ENCODE results near the gene ARHGAP22. TPM values are rescaled to one million over a fixed set of nuclear protein-coding genes. Genes with fewer than 3 reads are reported as not detected.

ARHGAP22 gene
- polyA plus RNA-seq, 1 of the 3 experiments (the other 2 are of a cell fraction) = 12.4 TPM

- no peak for DNase-seq
- H2AFZ ChIP-seq (ENCODE audit: low read depth) = no peak overlapping the region
- peak overlapping the region in 1 of 2 experiments; percentile 87; a peak in 1 of 4 replicates for H3K27ac ChIP-seq (ENCODE audit: low read depth in 2 of 2, low read length in 1 of 2)
- CTCF ChIA-PET = interaction anchor here (1.0 to 7.5 kb wide), 5 partner anchors 8 to 68 kb away, joined by 3 to 27 read pairs (median 4); no protein-coding TSS in a partner anchor
- H3K36me3 ChIP-seq (replicated peaks in 1 of 2; ENCODE audit: control insufficient read depth in 1 of 2, insufficient read depth in 2 of 2, low read length in 1 of 2) = peaks cover 0 to 52% of the 10 kb centered on the region in 2 experiments
- H3F3A ChIP-seq (replicated peaks; ENCODE audit: insufficient read depth) = peaks cover 22% of the 10 kb centered on the region
- H3K4me1 ChIP-seq (ENCODE audit: control insufficient read depth in 1 of 2, insufficient read depth in 2 of 2, low read depth in 1 of 2, low read length in 1 of 2) = peaks cover 0 to 28% of the 10 kb centered on the region in 2 experiments; a peak in 3 of 4 replicates
- no peaks in the 10 kb centered on the region for H3K27me3 ChIP-seq (ENCODE audit: insufficient read depth)
- H3K9me2 ChIP-seq = no peaks in the 10 kb centered on the region
- no peak overlapping the region; the same call in 1 of the 2 replicates for H3K4me2 ChIP-seq
- TF ChIP-seq POLR2AphosphoS5 (IDR thresholded peaks at IDR 0.05; ENCODE audit: low read depth, low read length) (no peak), SMC3 (IDR thresholded peaks at IDR 0.05; ENCODE audit: low read depth, low read length) (no peak), RAD21 (IDR thresholded peaks at IDR 0.05; ENCODE audit: low read length) (no peak), FOSL2 (IDR thresholded peaks at IDR 0.05; ENCODE audit: borderline replicate concordance, low read depth) (no peak)
- no peak overlapping the region for H3K9ac ChIP-seq
- H3K9me3 ChIP-seq = no peaks in the 10 kb centered on the region
- H4K20me1 ChIP-seq (ENCODE audit: insufficient read depth) = no peaks in the 10 kb centered on the region
- peaks cover 93% of the 10 kb centered on the region for H3K79me2 ChIP-seq (ENCODE audit: insufficient read depth)
- H3K4me3 ChIP-seq (ENCODE audit: low read depth in 2 of 2, low read length in 1 of 2) = no peak overlapping the region
- WGBS (ENCODE audit: low lambda C conversion rate) = 88% methylated on average over 3 of the region's 3 CpGs
- POLR2A ChIA-PET = interaction anchor here (1.0 kb wide), 1 partner anchor 8 kb away, joined by 3 read pairs; no protein-coding TSS in a partner anchor
These were observed 17.1 kb downstream of the ARHGAP22 start for GRCh38 chr10:48587819-48588218.

- H3K36me3 ChIP-seq (replicated peaks in 1 of 2; ENCODE audit: control insufficient read depth in 1 of 2, insufficient read depth in 2 of 2, low read length in 1 of 2) = peaks cover 0 to 59% of the 10 kb centered on the region in 2 experiments
- POLR2A ChIA-PET = no interaction called here
- no peaks in the 10 kb centered on the region for H3K27me3 ChIP-seq (ENCODE audit: insufficient read depth)
- no peaks in the 10 kb centered on the region for H3K9me2 ChIP-seq
- no peak for DNase-seq
- no peak overlapping the region for H2AFZ ChIP-seq (ENCODE audit: low read depth)
- H3F3A ChIP-seq (replicated peaks; ENCODE audit: insufficient read depth) = peaks cover 22% of the 10 kb centered on the region
- WGBS (ENCODE audit: low lambda C conversion rate) = 80% methylated on average over 2 of the region's 2 CpGs
- no peak overlapping the region for H3K4me3 ChIP-seq (ENCODE audit: low read depth in 2 of 2, low read length in 1 of 2)
- no peaks in the 10 kb centered on the region for H3K9me3 ChIP-seq
- H3K9ac ChIP-seq = no peak overlapping the region
- CTCF ChIA-PET = interaction anchor here (1.0 to 7.5 kb wide), 3 partner anchors 13 to 69 kb away, joined by 4 to 27 read pairs (median 21); no protein-coding TSS in a partner anchor
- no peak for TF ChIP-seq TEAD4 (IDR thresholded peaks at IDR 0.05; ENCODE audit: borderline replicate concordance, insufficient read depth)
- no peak for TF ChIP-seq FOXJ3 (CRISPR knock-in tag; IDR thresholded peaks at IDR 0.05)
- no peak overlapping the region for H3K27ac ChIP-seq (ENCODE audit: low read depth in 2 of 2, low read length in 1 of 2)
- no peaks in the 10 kb centered on the region for H4K20me1 ChIP-seq (ENCODE audit: insufficient read depth)
- no peak overlapping the region for H3K4me2 ChIP-seq
- H3K79me2 ChIP-seq (ENCODE audit: insufficient read depth) = peaks cover 92% of the 10 kb centered on the region
- peaks cover 0 to 28% of the 10 kb centered on the region in 2 experiments; a peak in 3 of 4 replicates for H3K4me1 ChIP-seq (ENCODE audit: control insufficient read depth in 1 of 2, insufficient read depth in 2 of 2, low read depth in 1 of 2, low read length in 1 of 2)
These were observed 17.8 kb downstream of the ARHGAP22 start for GRCh38 chr10:48587101-48587500.

DNA sequence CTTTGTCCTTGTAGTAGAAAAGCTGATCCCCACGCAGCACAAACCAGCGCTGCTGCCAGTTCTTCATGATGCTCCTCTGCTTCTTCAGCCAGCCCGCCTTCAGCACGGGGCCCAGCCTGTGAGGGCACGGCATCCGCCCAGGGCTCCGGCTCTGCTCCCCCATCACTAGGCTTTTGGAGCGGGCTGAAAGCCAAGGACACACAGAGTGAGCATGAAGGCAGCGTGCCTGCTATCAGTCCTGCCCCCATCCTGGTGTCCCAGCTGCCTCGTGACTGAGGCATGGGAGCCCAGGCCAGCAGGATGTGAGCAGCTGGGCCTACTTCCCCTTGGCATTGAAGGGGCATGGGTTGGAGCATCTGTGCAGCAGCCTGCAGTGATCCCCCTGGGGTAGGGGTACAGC lies 21.9 kb downstream of the ARHGAP22 start:
- H3K79me2 ChIP-seq (ENCODE audit: insufficient read depth) = peaks cover 61% of the 10 kb centered on the region
- ChIA-PET CTCF (interaction anchor here (1.0 to 7.5 kb wide), 2 partner anchors 25 to 73 kb away, joined by 3 to 27 read pairs; no protein-coding TSS in a partner anchor), POLR2A (no interaction called here)
- no peaks in the 10 kb centered on the region for H4K20me1 ChIP-seq (ENCODE audit: insufficient read depth)
- no peak for DNase-seq
- H2AFZ ChIP-seq (ENCODE audit: low read depth) = no peak overlapping the region
- H3K27me3 ChIP-seq (ENCODE audit: insufficient read depth) = no peaks in the 10 kb centered on the region
- H3K9ac ChIP-seq = no peak overlapping the region
- H3K4me1 ChIP-seq (ENCODE audit: control insufficient read depth in 1 of 2, insufficient read depth in 2 of 2, low read depth in 1 of 2, low read length in 1 of 2) = peaks cover 20 to 21% of the 10 kb centered on the region in 2 experiments; a peak in 3 of 4 replicates
- 100% methylated on average over 2 of the region's 10 CpGs for WGBS (ENCODE audit: low lambda C conversion rate)
- peaks cover 0 to 72% of the 10 kb centered on the region in 2 experiments for H3K36me3 ChIP-seq (replicated peaks in 1 of 2; ENCODE audit: control insufficient read depth in 1 of 2, insufficient read depth in 2 of 2, low read length in 1 of 2)
- no peaks in the 10 kb centered on the region for H3F3A ChIP-seq (replicated peaks; ENCODE audit: insufficient read depth)
- H3K9me3 ChIP-seq = no peaks in the 10 kb centered on the region
- H3K4me2 ChIP-seq = no peak overlapping the region
- H3K9me2 ChIP-seq = no peaks in the 10 kb centered on the region
- H3K27ac ChIP-seq (ENCODE audit: low read depth in 2 of 2, low read length in 1 of 2) = no peak overlapping the region
- no peak overlapping the region for H3K4me3 ChIP-seq (ENCODE audit: low read depth in 2 of 2, low read length in 1 of 2)
- no peak for TF ChIP-seq TEAD4 (IDR thresholded peaks at IDR 0.05; ENCODE audit: borderline replicate concordance, insufficient read depth)
- no peak for TF ChIP-seq POLR2AphosphoS5 (IDR thresholded peaks at IDR 0.05; ENCODE audit: low read depth, low read length)
- no peak for TF ChIP-seq RAD21 (IDR thresholded peaks at IDR 0.05; ENCODE audit: low read length)
- no peak for TF ChIP-seq CHD2 (IDR thresholded peaks at IDR 0.05; ENCODE audit: low read length, partially characterized antibody)
- TF ChIP-seq SMC3 (IDR thresholded peaks at IDR 0.05; ENCODE audit: low read depth, low read length) = no peak
- no peak for TF ChIP-seq FOXJ3 (CRISPR knock-in tag; IDR thresholded peaks at IDR 0.05)
- TF ChIP-seq ZBTB33 (IDR thresholded peaks at IDR 0.05; ENCODE audit: borderline replicate concordance, low read depth) = no peak
- no peak for TF ChIP-seq REST (IDR thresholded peaks at IDR 0.05; ENCODE audit: low read depth, low read length)
- TF ChIP-seq TCF12 (IDR thresholded peaks at IDR 0.05) = no peak
- TF ChIP-seq EP300 (IDR thresholded peaks at IDR 0.05; ENCODE audit: borderline replicate concordance in 1 of 2, low read depth in 1 of 2, low read length in 1 of 2) = no peak
- TF ChIP-seq MEF2A (IDR thresholded peaks at IDR 0.05; ENCODE audit: borderline replicate concordance, low read depth) = no peak
- no peak for TF ChIP-seq YY1 (IDR thresholded peaks at IDR 0.05; ENCODE audit: low read depth)
- no peak for TF ChIP-seq NFIC (IDR thresholded peaks at IDR 0.05; ENCODE audit: borderline replicate concordance)
- no peak for TF ChIP-seq FOXM1 (IDR thresholded peaks at IDR 0.05; ENCODE audit: low read depth)
